Hypothalamus (tissue), 51 donors: ENCODE data around the gene RNASE7.
"Not testable (repeated sequence)": the region's sequence is repeated elsewhere in the genome, so short reads cannot be mapped to it uniquely, and the experiment has no call there.

ENCODE experiments used
- DNase-seq, 51 donors: peaks; one replicate each; lab custom pipeline; 2025; lab: John Stamatoyannopoulos, UW

The RNASE7 gene

GRCh38 chr14:21040941-21041340, 1.2 kb upstream of the RNASE7 start:
- not testable (repeated sequence) for DNase-seq

- DNase-seq = peak in 30 of 51 donors; percentile 4 to 75 (median 44)
These were observed 756 bp downstream of the RNASE7 start for GRCh38 chr14:21042918-21043317.

- DNase-seq = no peak
These were observed 1.3 kb downstream of the RNASE7 start for GRCh38 chr14:21043387-21043973.

- no peak for DNase-seq
These were observed 1.9 kb downstream of the RNASE7 start for GRCh38 chr14:21043974-21044618.

- DNase-seq = no peak
These were observed 5.2 kb downstream of the RNASE7 start for GRCh38 chr14:21047378-21047781.

GRCh38 chr14:21048638-21049037, 6.5 kb downstream of the RNASE7 start:
- DNase-seq = no peak

GRCh38 chr14:21049271-21049673, 7.1 kb downstream of the RNASE7 start:
- no peak for DNase-seq

- no peak for DNase-seq
These were observed 8.4 kb downstream of the RNASE7 start for GRCh38 chr14:21050597-21050996.

- no peak for DNase-seq
These were observed 11.3 kb downstream of the RNASE7 start for GRCh38 chr14:21053184-21054122.

GRCh38 chr14:21054123-21054767, 12.1 kb downstream of the RNASE7 start:
- DNase-seq = no peak

- DNase-seq = no peak
These were observed 12.6 kb downstream of the RNASE7 start for GRCh38 chr14:21054768-21055145.

GRCh38 chr14:21055432-21056117, 13.4 kb downstream of the RNASE7 start:
- no peak for DNase-seq

GRCh38 chr14:21056520-21057163, 14.5 kb downstream of the RNASE7 start:
- no peak for DNase-seq

GRCh38 chr14:21057803-21058675, 15.9 kb downstream of the RNASE7 start, which contains the start of gene RNASE8:
Gene RNASE8, plus strand, starts transcription at chr14:21057822. Its CDS starts 71 bp downstream, at chr14:21057893.
- no peak for DNase-seq

- no peak for DNase-seq
These were observed 16.7 kb downstream of the RNASE7 start for GRCh38 chr14:21058903-21059302.

GRCh38 chr14:21059842-21060613, 17.9 kb downstream of the RNASE7 start:
- DNase-seq = peak in 12 of 51 donors; percentile 4 to 34 (median 14)

- no peak for DNase-seq
These were observed 18.6 kb downstream of the RNASE7 start for GRCh38 chr14:21060614-21061346.
